Activated CD8-positive, alpha-beta T cell treated with anti-CD3 and anti-CD28 coated beads for 36 hours (primary cell): ENCODE data around the gene NPIPB6. TPM values are rescaled to one million over a fixed set of nuclear protein-coding genes. Genes with fewer than 3 reads are reported as not detected.

Experiments used
- ATAC-seq: fragments of 200-7000 bp; cut with Tn5 transposase; one replicate; pipeline ENCODE4 v1.10.0; 2021; ENCODE audit warnings: mild to moderate bottlenecking, moderate library complexity
- CTCF ChIA-PET: fragments of 350-600 bp; sonication (Branson Sonifier 250); formaldehyde crosslinking; loops from one replicate; lab custom pipeline; 2021; ENCODE audit warnings: antibody characterized with exemption; lab: Charles Lee
- POLR2A ChIA-PET: fragments of 350-600 bp; sonication (Branson Sonifier 250); formaldehyde crosslinking; loops from one replicate; lab custom pipeline; 2021; ENCODE audit warnings: antibody characterized with exemption; lab: Charles Lee
- DNase-seq: peaks from one replicate; pipeline ENCODE4 v3.0.0-alpha.2; 2020
- H3K27ac Mint-ChIP-seq: one replicate; pipeline ENCODE4 v1.8.0; 2021; ENCODE audit warnings: mild to moderate bottlenecking, mixed read lengths
- H3K27me3 Mint-ChIP-seq: one replicate; pipeline ENCODE4 v1.8.0; 2021; ENCODE audit warnings: mixed read lengths
- H3K36me3 Mint-ChIP-seq: one replicate; pipeline ENCODE4 v1.8.0; 2021; ENCODE audit warnings: low read depth, mixed read lengths
- H3K4me1 Mint-ChIP-seq: one replicate; pipeline ENCODE4 v1.8.0; 2021; ENCODE audit warnings: low read depth, mixed read lengths
- H3K4me3 Mint-ChIP-seq: one replicate; pipeline ENCODE4 v1.8.0; 2021; ENCODE audit warnings: mild to moderate bottlenecking, moderate library complexity, mixed read lengths
- H3K9me3 Mint-ChIP-seq: one replicate; pipeline ENCODE4 v1.8.0; 2021; ENCODE audit warnings: mixed read lengths
- CTCF ChIP-seq: fragments of 200-600 bp; IDR thresholded peaks from one replicate; pipeline ENCODE4 v1.8.0; 2022; ENCODE audit warnings: antibody characterized with exemption, mild to moderate bottlenecking
- intact Hi-C: fragments of 100-400 bp; cut with micrococcal nuclease; formaldehyde crosslinking; loops from one replicate; pipeline ENCODE4 v1.10.0; 2022
- total RNA-seq, 2 experiments: library from RNA; stranded (reverse); gene quantifications; one replicate each; pipeline ENCODE4 v1.2.3, GENCODE V29; 2021

Gene NPIPB6
- total RNA-seq, 2 experiments from 2014 or later: 0.52 TPM; not detected in 1

- ATAC-seq: no peak
- CTCF ChIA-PET: interaction anchor here (2.0 to 10.3 kb wide), 2 partner anchors 8 to 38 kb away, joined by 17 to 259 read pairs; no protein-coding TSS in a partner anchor
- no peak overlapping the region for H3K27ac Mint-ChIP-seq
Observed at GRCh38 chr16:28320023-28320561, 43.2 kb downstream of the NPIPB6 start.

GRCh38 chr16:28319476-28320022, 43.8 kb downstream of the NPIPB6 start:
- Mint-ChIP-seq H3K4me3 (no peak overlapping the region), H3K4me1 (peaks cover 24% of the 10 kb centered on the region), H3K9me3 (no peaks in the 10 kb centered on the region), H3K36me3 (peaks cover 6% of the 10 kb centered on the region), H3K27ac (no peak overlapping the region), H3K27me3 (no peaks in the 10 kb centered on the region)
- ATAC-seq: no peak
- intact Hi-C loops: no loop called here
- ChIA-PET CTCF (interaction anchor here (2.0 to 10.3 kb wide), 2 partner anchors 7 to 37 kb away, joined by 10 to 259 read pairs; no protein-coding TSS in a partner anchor), POLR2A (no interaction called here)
- no peak for TF ChIP-seq CTCF
- no peak for DNase-seq

More at GRCh38 chr16:28320023-28320561, 43.2 kb downstream of the NPIPB6 start:
- no peaks in the 10 kb centered on the region for H3K27me3 Mint-ChIP-seq
- H3K4me3 Mint-ChIP-seq: no peak overlapping the region
- peaks cover 5% of the 10 kb centered on the region for H3K36me3 Mint-ChIP-seq
- peaks cover 19% of the 10 kb centered on the region for H3K4me1 Mint-ChIP-seq
- POLR2A ChIA-PET: no interaction called here
- DNase-seq: no peak
- no peaks in the 10 kb centered on the region for H3K9me3 Mint-ChIP-seq
- intact Hi-C loops: no loop called here
- TF ChIP-seq CTCF: no peak

- no peak for TF ChIP-seq CTCF
- Mint-ChIP-seq H3K9me3 (no peaks in the 10 kb centered on the region), H3K27ac (peak overlapping the region; percentile 63), H3K27me3 (no peaks in the 10 kb centered on the region), H3K36me3 (peaks cover 8% of the 10 kb centered on the region), H3K4me1 (peaks cover 33% of the 10 kb centered on the region), H3K4me3 (no peak overlapping the region)
- ATAC-seq (no peak), DNase-seq (no peak)
- intact Hi-C loops: no loop called here
- POLR2A ChIA-PET: interaction anchor here (0.8 to 1.4 kb wide), 5 partner anchors 9 to 56 kb away, joined by 3 to 4 read pairs (median 4); no protein-coding TSS in a partner anchor
- CTCF ChIA-PET: interaction anchor here (1.7 to 10.3 kb wide), 6 partner anchors 9 to 76 kb away, joined by 4 to 259 read pairs (median 8); partner anchors contain the start of gene SBK1
Observed at GRCh38 chr16:28318042-28318744, 45.1 kb downstream of the NPIPB6 start.

- intact Hi-C loops: loop anchor here (2.0 kb wide), 1 partner anchor 40 kb away; no protein-coding TSS in a partner anchor
- peaks cover 39% of the 10 kb centered on the region for H3K4me1 Mint-ChIP-seq
- POLR2A ChIA-PET: interaction anchor here (0.9 to 1.4 kb wide), 7 partner anchors 10 to 42 kb away, joined by 3 to 5 read pairs (median 4); no protein-coding TSS in a partner anchor
Observed at GRCh38 chr16:28317040-28317880, 46.0 kb downstream of the NPIPB6 start.

More at GRCh38 chr16:28317040-28317880, 46.0 kb downstream of the NPIPB6 start:
- DNase-seq (peak; percentile 91), ATAC-seq (peak; percentile 91)
- H3K9me3 Mint-ChIP-seq: no peaks in the 10 kb centered on the region
- TF ChIP-seq CTCF: peak; percentile 88
- no peak overlapping the region for H3K4me3 Mint-ChIP-seq
- peaks cover 8% of the 10 kb centered on the region for H3K36me3 Mint-ChIP-seq
- peak overlapping the region; percentile 72 for H3K27ac Mint-ChIP-seq
- CTCF ChIA-PET: interaction anchor here (0.6 to 10.3 kb wide), 18 partner anchors 9 to 186 kb away, joined by 3 to 259 read pairs (median 4); partner anchors contain the start of gene SBK1
- no peaks in the 10 kb centered on the region for H3K27me3 Mint-ChIP-seq
